ENCODE results near the gene HBG1. TPM values are rescaled to one million over a fixed set of nuclear protein-coding genes. Genes with fewer than 3 reads are reported as not detected.

Gene HBG1
- total RNA-seq, 1 donor from 2014 or later: not detected

DNA sequence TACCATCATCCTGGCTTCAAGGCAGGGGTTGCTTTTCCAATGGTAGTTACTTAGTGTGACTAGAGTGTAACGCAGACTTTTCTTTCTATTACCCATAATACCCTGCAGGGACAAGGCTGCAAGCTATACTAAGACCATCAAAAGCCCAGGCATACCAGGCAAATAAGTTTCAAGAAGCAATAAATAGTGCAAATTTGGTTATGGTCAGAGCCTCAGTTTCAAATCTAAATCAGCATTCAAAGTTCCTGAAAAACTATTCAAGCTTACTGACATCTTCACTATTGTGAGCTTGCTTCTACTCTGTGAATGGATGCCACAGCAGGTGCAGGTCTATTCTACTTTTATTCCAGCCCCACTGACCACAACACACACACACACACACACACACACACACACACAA, 20.3 kb downstream of the HBG1 start:
- TF ChIP-seq, protein P1, sequence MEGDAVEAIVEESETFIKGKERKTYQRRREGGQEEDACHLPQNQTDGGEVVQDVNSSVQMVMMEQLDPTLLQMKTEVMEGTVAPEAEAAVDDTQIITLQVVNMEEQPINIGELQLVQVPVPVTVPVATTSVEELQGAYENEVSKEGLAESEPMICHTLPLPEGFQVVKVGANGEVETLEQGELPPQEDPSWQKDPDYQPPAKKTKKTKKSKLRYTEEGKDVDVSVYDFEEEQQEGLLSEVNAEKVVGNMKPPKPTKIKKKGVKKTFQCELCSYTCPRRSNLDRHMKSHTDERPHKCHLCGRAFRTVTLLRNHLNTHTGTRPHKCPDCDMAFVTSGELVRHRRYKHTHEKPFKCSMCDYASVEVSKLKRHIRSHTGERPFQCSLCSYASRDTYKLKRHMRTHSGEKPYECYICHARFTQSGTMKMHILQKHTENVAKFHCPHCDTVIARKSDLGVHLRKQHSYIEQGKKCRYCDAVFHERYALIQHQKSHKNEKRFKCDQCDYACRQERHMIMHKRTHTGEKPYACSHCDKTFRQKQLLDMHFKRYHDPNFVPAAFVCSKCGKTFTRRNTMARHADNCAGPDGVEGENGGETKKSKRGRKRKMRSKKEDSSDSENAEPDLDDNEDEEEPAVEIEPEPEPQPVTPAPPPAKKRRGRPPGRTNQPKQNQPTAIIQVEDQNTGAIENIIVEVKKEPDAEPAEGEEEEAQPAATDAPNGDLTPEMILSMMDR (IDR thresholded peaks at IDR 0.05; ENCODE audit: unreplicated experiment): no peak
- Mint-ChIP-seq H3K27me3 (no peaks in the 10 kb centered on the region), H3K4me3 (ENCODE audit: low read depth) (no peak overlapping the region), H3K27ac (no peak overlapping the region), H3K36me3 (ENCODE audit: insufficient read depth) (no peaks in the 10 kb centered on the region), H3K4me1 (ENCODE audit: low read depth) (no peaks in the 10 kb centered on the region), H3K9me3 (ENCODE audit: low read depth) (no peaks in the 10 kb centered on the region)
- no peak for DNase-seq (ENCODE audit: low spot score, unreplicated experiment)

DNA sequence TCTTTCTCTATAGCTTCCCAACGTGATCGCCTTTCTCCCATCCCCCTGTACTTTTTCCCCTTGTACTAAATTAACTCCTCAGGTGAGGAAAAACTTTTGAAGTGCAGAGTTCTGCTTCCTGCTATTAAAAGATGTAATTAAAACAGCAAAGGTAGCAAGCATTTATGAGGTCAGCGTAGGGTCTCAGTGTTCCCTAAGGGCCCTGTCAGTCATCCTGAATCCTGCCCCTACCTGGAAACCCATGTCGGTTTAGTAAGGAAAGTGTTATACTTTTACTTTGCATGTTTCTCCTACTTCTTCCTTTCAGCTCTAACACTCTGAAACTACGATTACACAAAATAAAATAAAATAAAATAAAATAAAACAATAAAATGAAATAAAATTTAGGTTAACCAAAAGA, 21.5 kb downstream of the HBG1 start:
- no peaks in the 10 kb centered on the region for H3K9me3 Mint-ChIP-seq (ENCODE audit: low read depth)
- TF ChIP-seq, protein P1 (IDR thresholded peaks at IDR 0.05; ENCODE audit: unreplicated experiment): no peak
- no peak overlapping the region for H3K4me3 Mint-ChIP-seq (ENCODE audit: low read depth)
- H3K36me3 Mint-ChIP-seq (ENCODE audit: insufficient read depth): no peaks in the 10 kb centered on the region
- no peaks in the 10 kb centered on the region for H3K27me3 Mint-ChIP-seq
- DNase-seq (ENCODE audit: low spot score, unreplicated experiment): no peak
- H3K4me1 Mint-ChIP-seq (ENCODE audit: low read depth): no peaks in the 10 kb centered on the region
- H3K27ac Mint-ChIP-seq: no peak overlapping the region

DNA sequence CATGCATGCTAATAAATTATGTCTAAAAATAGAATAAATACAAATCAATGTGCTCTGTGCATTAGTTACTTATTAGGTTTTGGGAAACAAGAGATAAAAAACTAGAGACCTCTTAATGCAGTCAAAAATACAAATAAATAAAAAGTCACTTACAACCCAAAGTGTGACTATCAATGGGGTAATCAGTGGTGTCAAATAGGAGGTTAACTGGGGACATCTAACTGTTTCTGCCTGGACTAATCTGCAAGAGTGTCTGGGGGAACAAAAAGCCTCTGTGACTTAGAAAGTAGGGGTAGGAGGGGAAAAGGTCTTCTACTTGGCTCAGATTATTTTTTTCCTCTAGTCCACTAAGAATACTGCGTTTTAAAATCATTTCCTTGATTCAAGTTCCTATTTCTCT, 22.0 kb downstream of the HBG1 start:
- H3K9me3 Mint-ChIP-seq (ENCODE audit: low read depth): no peaks in the 10 kb centered on the region

DNA sequence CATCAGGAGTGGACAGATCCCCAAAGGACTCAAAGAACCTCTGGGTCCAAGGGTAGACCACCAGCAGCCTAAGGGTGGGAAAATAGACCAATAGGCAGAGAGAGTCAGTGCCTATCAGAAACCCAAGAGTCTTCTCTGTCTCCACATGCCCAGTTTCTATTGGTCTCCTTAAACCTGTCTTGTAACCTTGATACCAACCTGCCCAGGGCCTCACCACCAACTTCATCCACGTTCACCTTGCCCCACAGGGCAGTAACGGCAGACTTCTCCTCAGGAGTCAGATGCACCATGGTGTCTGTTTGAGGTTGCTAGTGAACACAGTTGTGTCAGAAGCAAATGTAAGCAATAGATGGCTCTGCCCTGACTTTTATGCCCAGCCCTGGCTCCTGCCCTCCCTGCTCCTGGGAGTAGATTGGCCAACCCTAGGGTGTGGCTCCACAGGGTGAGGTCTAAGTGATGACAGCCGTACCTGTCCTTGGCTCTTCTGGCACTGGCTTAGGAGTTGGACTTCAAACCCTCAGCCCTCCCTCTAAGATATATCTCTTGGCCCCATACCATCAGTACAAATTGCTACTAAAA, 22.8 kb downstream of the HBG1 start, which contains the start of gene HBB:
TSS of gene HBB (minus strand) at position 340 of the 579 bp plus-strand sequence. CDS start at position 290, 50 bp downstream.
- DNase-seq (ENCODE audit: low spot score, unreplicated experiment): no peak
- Mint-ChIP-seq H3K9me3 (ENCODE audit: low read depth) (no peaks in the 10 kb centered on the region), H3K4me3 (ENCODE audit: low read depth) (no peak within 1 kb of the TSS), H3K4me1 (ENCODE audit: low read depth) (no peaks in the 10 kb centered on the region), H3K27ac (no peak within 1 kb of the TSS), H3K36me3 (ENCODE audit: insufficient read depth) (no peaks in the 10 kb centered on the region), H3K27me3 (no peaks in the 10 kb centered on the region)
- TF ChIP-seq, protein P1 (IDR thresholded peaks at IDR 0.05; ENCODE audit: unreplicated experiment): no peak

More for the DNA sequence above, 22.0 kb downstream of the HBG1 start:
- TF ChIP-seq, protein P1 (IDR thresholded peaks at IDR 0.05; ENCODE audit: unreplicated experiment): no peak
- H3K4me1 Mint-ChIP-seq (ENCODE audit: low read depth): no peaks in the 10 kb centered on the region
- H3K36me3 Mint-ChIP-seq (ENCODE audit: insufficient read depth): no peaks in the 10 kb centered on the region
- no peaks in the 10 kb centered on the region for H3K27me3 Mint-ChIP-seq
- no peak overlapping the region for H3K4me3 Mint-ChIP-seq (ENCODE audit: low read depth)
- no peak for DNase-seq (ENCODE audit: low spot score, unreplicated experiment)
- H3K27ac Mint-ChIP-seq: no peak overlapping the region

DNA sequence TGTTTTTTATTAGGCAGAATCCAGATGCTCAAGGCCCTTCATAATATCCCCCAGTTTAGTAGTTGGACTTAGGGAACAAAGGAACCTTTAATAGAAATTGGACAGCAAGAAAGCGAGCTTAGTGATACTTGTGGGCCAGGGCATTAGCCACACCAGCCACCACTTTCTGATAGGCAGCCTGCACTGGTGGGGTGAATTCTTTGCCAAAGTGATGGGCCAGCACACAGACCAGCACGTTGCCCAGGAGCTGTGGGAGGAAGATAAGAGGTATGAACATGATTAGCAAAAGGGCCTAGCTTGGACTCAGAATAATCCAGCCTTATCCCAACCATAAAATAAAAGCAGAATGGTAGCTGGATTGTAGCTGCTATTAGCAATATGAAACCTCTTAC, 24.2 kb downstream of the HBG1 start:
- Mint-ChIP-seq H3K27ac (no peak overlapping the region), H3K4me3 (ENCODE audit: low read depth) (no peak overlapping the region), H3K9me3 (ENCODE audit: low read depth) (peaks cover 3% of the 10 kb centered on the region), H3K27me3 (no peaks in the 10 kb centered on the region), H3K36me3 (ENCODE audit: insufficient read depth) (no peaks in the 10 kb centered on the region), H3K4me1 (ENCODE audit: low read depth) (no peaks in the 10 kb centered on the region)
- no peak for DNase-seq (ENCODE audit: low spot score, unreplicated experiment)
- TF ChIP-seq, protein P1 (IDR thresholded peaks at IDR 0.05; ENCODE audit: unreplicated experiment): no peak

Data from progenitor cell of endocrine pancreas (in vitro differentiated cells).